Hepatocyte (in vitro differentiated cells): ENCODE measurements around the gene SP3. TPM values are rescaled to one million over a fixed set of nuclear protein-coding genes. Genes with fewer than 3 reads are reported as not detected.

Experiments used
- DNase-seq: peaks from one replicate; pipeline ENCODE4 v3.0.0-alpha.2; 2016; ENCODE audit warnings: low spot score
- H2AFZ ChIP-seq: fragments of 200-600 bp; sonication (generic); 2 replicates; pipeline ENCODE4 v1.6.0; 2016; ENCODE audit warnings: antibody characterized with exemption, mild to moderate bottlenecking
- H3K27ac ChIP-seq: fragments of 200-600 bp; sonication (generic); 2 replicates; pipeline ENCODE4 v1.5.1; 2016; ENCODE audit warnings: mild to moderate bottlenecking
- H3K27me3 ChIP-seq: fragments of 200-600 bp; sonication (generic); 2 replicates; pipeline ENCODE4 v1.6.1; 2016
- H3K36me3 ChIP-seq: fragments of 200-600 bp; sonication (generic); replicated peaks from 2 replicates; pipeline ENCODE4 v1.5.1; 2016; ENCODE audit warnings: low read depth; ENCODE audit not compliant: insufficient read depth
- H3K4me1 ChIP-seq: fragments of 200-600 bp; sonication (generic); 2 replicates; pipeline ENCODE4 v1.5.1; 2016; ENCODE audit warnings: mild to moderate bottlenecking, moderate library complexity; ENCODE audit not compliant: insufficient read depth
- H3K4me2 ChIP-seq: fragments of 200-600 bp; sonication (generic); 2 replicates; pipeline ENCODE4 v1.6.0; 2016
- H3K4me3 ChIP-seq: fragments of 200-600 bp; sonication (generic); 2 replicates; pipeline ENCODE4 v1.5.1; 2016; ENCODE audit warnings: mild to moderate bottlenecking
- H3K79me2 ChIP-seq: fragments of 200-600 bp; sonication (generic); 2 replicates; pipeline ENCODE4 v1.6.0; 2017; ENCODE audit warnings: mild to moderate bottlenecking
- H3K9me2 ChIP-seq: fragments of 200-600 bp; sonication (generic); replicated peaks from 2 replicates; pipeline ENCODE4 v1.6.0; 2017; ENCODE audit warnings: mild to moderate bottlenecking; ENCODE audit not compliant: insufficient read depth
- H3K9me3 ChIP-seq: fragments of 200-600 bp; sonication (generic); 2 replicates; pipeline ENCODE4 v1.5.1; 2016; ENCODE audit warnings: low read depth, mild to moderate bottlenecking
- H4K20me1 ChIP-seq: fragments of 200-600 bp; sonication (generic); 2 replicates; pipeline ENCODE4 v1.6.0; 2016; ENCODE audit warnings: mild to moderate bottlenecking; ENCODE audit not compliant: insufficient read depth, poor library complexity, severe bottlenecking
- CTCF ChIP-seq: fragments of 200-600 bp; sonication (generic); IDR thresholded peaks from 2 replicates; pipeline ENCODE4 v1.5.1; 2016; ENCODE audit warnings: antibody characterized with exemption, mild to moderate bottlenecking; ENCODE audit not compliant: poor library complexity
- EZH2 ChIP-seq: fragments of 200-600 bp; sonication (generic); IDR thresholded peaks from 2 replicates; pipeline ENCODE4 v1.6.1; 2016; ENCODE audit warnings: antibody characterized with exemption, mild to moderate bottlenecking, borderline replicate concordance
- EZH2phosphoT487 ChIP-seq: fragments of 200-600 bp; sonication (generic); IDR thresholded peaks from one replicate; pipeline ENCODE4 v1.6.1; 2018; ENCODE audit warnings: antibody characterized with exemption, mild to moderate bottlenecking, low read depth, moderate library complexity; ENCODE audit not compliant: unreplicated experiment, severe bottlenecking
- WGBS: methylation state at CpG from one replicate; pipeline ENCODE4 v1.1.6; 2016; ENCODE audit warnings: low lambda C conversion rate; ENCODE audit errors: missing lambda C conversion rate; 5-methylcytosine and 5-hydroxymethylcytosine counted together
- polyA plus RNA-seq: library from polyadenylated mRNA; unstranded; fragments of >200 nt; fragmentation: Nextera tagmentation; extraction: Ambion mirVana; gene quantifications from 2 replicates; pipeline ENCODE4 v1.2.1, GENCODE V29; 2016
- total RNA-seq: library from RNA; depleted of rRNA; stranded (reverse); fragments of >200 nt; gene quantifications from 2 replicates; pipeline ENCODE4 v1.2.3, GENCODE V29; 2014

The SP3 gene
- total and polyA plus RNA-seq, 2 experiments from 2014 or later: 37.2 to 133 TPM

GRCh38 chr2:173876833-173877413 lies 88.2 kb downstream of the SP3 start:
- Histone ChIP-seq H3K9me2 (no peaks in the 10 kb centered on the region), H3K4me1 (no peaks in the 10 kb centered on the region), H3K9me3 (no peaks in the 10 kb centered on the region), H3K27ac (no peak overlapping the region), H3K27me3 (no peaks in the 10 kb centered on the region), H3K36me3 (no peaks in the 10 kb centered on the region), H2AFZ (no peak overlapping the region), H4K20me1 (no peaks in the 10 kb centered on the region), H3K4me3 (no peak overlapping the region), H3K79me2 (no peaks in the 10 kb centered on the region), H3K4me2 (no peak overlapping the region)
- no peak for DNase-seq
- TF ChIP-seq EZH2phosphoT487 (no peak), EZH2 (no peak), CTCF (no peak)
- 77% methylated on average over 9 of the region's 9 CpGs for WGBS

- H3K9me3 ChIP-seq: no peaks in the 10 kb centered on the region
- H3K9me2 ChIP-seq: no peaks in the 10 kb centered on the region
- H3K4me2 ChIP-seq: no peak overlapping the region
- 81% methylated on average over 1 of the region's 1 CpG for WGBS
- H3K79me2 ChIP-seq: no peaks in the 10 kb centered on the region
- DNase-seq: no peak
- no peaks in the 10 kb centered on the region for H3K36me3 ChIP-seq
- TF ChIP-seq CTCF: no peak
- no peak for TF ChIP-seq EZH2phosphoT487
- no peak for TF ChIP-seq EZH2
- H3K27ac ChIP-seq: no peak overlapping the region
- H3K4me3 ChIP-seq: no peak overlapping the region
- H3K27me3 ChIP-seq: no peaks in the 10 kb centered on the region
- no peaks in the 10 kb centered on the region for H4K20me1 ChIP-seq
- no peak overlapping the region for H2AFZ ChIP-seq
- H3K4me1 ChIP-seq: no peaks in the 10 kb centered on the region
Observed at GRCh38 chr2:173874894-173875237, 90.3 kb downstream of the SP3 start.

- no peaks in the 10 kb centered on the region for H3K9me2 ChIP-seq
- H3K4me1 ChIP-seq: no peaks in the 10 kb centered on the region
- H3K9me3 ChIP-seq: no peaks in the 10 kb centered on the region
- 74% methylated on average over 13 of the region's 13 CpGs for WGBS
- H4K20me1 ChIP-seq: no peaks in the 10 kb centered on the region
- DNase-seq: no peak
- H3K4me2 ChIP-seq: no peak overlapping the region
- no peak for TF ChIP-seq CTCF
- TF ChIP-seq EZH2: no peak
- TF ChIP-seq EZH2phosphoT487: no peak
- H3K36me3 ChIP-seq: no peaks in the 10 kb centered on the region
- no peaks in the 10 kb centered on the region for H3K27me3 ChIP-seq
- no peak overlapping the region for H2AFZ ChIP-seq
- H3K79me2 ChIP-seq: no peaks in the 10 kb centered on the region
- H3K4me3 ChIP-seq: no peak overlapping the region
- H3K27ac ChIP-seq: no peak overlapping the region
Observed at GRCh38 chr2:173874003-173874893, 90.9 kb downstream of the SP3 start.
